Memory B cell (primary cell): ENCODE data around the gene FYN.
"Not testable (repeated sequence)": the region's sequence is repeated elsewhere in the genome, so short reads cannot be mapped to it uniquely, and the experiment has no call there.

ENCODE experiments used
- ATAC-seq: fragments of 150-1000 bp; cut with Tn5 transposase; 2 replicates; pipeline ENCODE4 v1.10.0; 2021; ENCODE audit warnings: low read depth, mild to moderate bottlenecking, moderate library complexity
- DNase-seq, 2 donors: peaks; one replicate each; pipeline ENCODE4 v3.0.0; 2022; ENCODE audit warnings: low spot score in 2 of 2
- H3K27ac Mint-ChIP-seq: one replicate; pipeline ENCODE4 v1.8.0; 2022; ENCODE audit warnings: mild to moderate bottlenecking, moderate library complexity, mixed read lengths
- H3K27me3 Mint-ChIP-seq: one replicate; pipeline ENCODE4 v1.8.0; 2022; ENCODE audit warnings: mixed read lengths
- H3K36me3 Mint-ChIP-seq: one replicate; pipeline ENCODE4 v1.8.0; 2022; ENCODE audit warnings: mild to moderate bottlenecking, mixed read lengths
- H3K4me1 Mint-ChIP-seq: one replicate; pipeline ENCODE4 v1.8.0; 2022; ENCODE audit warnings: mixed read lengths
- H3K4me3 Mint-ChIP-seq: one replicate; pipeline ENCODE4 v1.8.0; 2022; ENCODE audit warnings: mild to moderate bottlenecking, moderate library complexity, mixed read lengths
- H3K9me3 Mint-ChIP-seq: one replicate; pipeline ENCODE4 v1.8.0; 2022; ENCODE audit warnings: mixed read lengths

The FYN gene

DNA sequence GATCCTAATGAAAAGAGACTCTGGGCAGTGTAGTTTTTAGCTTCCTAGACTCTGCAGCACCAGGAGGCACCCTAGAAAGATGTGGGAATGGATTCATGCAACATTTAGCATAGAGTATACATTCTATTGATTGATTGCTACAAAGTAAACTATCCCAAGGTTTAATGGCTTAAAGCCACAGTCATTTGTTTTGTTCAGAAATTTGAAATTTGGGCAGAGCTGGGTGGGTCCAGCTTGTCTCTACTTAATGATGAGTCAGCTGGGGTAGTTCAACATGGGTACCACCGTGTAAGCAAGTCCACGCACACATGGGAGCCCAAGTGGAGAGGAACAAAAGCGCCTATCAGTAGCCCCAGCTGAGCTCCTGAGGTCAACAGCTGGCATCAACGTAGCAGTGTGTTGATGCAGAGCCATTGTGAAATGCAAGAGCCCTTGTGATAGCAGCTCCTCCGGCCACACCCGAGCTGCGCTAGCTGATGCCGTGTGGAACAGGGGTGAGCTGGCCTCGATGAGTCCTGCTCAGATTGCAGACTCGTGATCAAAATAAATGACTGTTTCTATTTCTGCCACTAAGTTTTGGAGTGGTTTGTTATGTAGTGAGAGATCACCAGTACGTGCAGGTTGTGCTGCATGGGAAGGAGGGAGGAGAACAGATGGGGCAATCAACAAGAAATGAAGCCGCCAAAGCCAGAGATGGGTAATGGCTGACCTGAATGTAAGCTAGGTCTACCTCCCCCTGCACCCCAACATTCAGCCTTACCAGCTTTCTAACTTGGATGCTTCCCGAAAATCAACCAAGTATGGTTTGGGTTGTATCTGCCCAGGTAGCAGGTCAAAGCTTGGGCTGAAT, 221.8 kb downstream of the FYN start:
- DNase-seq (no peak), ATAC-seq (no peak)
- no peaks in the 10 kb centered on the region for H3K9me3 Mint-ChIP-seq
- H3K4me3 Mint-ChIP-seq: no peak overlapping the region
- no peak overlapping the region for H3K27ac Mint-ChIP-seq
- peaks cover 4% of the 10 kb centered on the region for H3K36me3 Mint-ChIP-seq
- peaks cover 2% of the 10 kb centered on the region for H3K4me1 Mint-ChIP-seq
- no peaks in the 10 kb centered on the region for H3K27me3 Mint-ChIP-seq

DNA sequence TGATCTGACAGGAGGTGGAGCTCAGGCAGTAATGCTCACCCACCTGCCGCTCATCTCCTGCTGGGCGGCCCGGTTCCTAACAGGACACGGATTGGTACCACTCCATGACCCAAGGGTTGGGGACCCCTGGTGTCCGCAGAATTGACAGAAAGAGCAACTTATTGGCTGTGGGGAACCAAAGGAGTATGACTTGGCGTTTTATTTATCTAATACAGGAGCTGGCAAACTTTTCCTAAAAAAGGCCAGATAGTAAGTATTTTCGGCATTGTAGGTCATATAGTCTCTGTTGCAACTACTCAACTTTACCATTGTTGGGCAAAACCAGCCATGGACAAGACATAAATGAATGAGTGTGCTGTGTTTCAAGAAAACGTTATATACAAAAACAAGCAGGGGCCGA, 223.2 kb downstream of the FYN start:
- Mint-ChIP-seq H3K27me3 (no peaks in the 10 kb centered on the region), H3K9me3 (no peaks in the 10 kb centered on the region), H3K36me3 (peaks cover 4% of the 10 kb centered on the region), H3K27ac (no peak overlapping the region), H3K4me1 (peaks cover 2% of the 10 kb centered on the region), H3K4me3 (no peak overlapping the region)
- DNase-seq: no peak
- ATAC-seq: no peak

DNA sequence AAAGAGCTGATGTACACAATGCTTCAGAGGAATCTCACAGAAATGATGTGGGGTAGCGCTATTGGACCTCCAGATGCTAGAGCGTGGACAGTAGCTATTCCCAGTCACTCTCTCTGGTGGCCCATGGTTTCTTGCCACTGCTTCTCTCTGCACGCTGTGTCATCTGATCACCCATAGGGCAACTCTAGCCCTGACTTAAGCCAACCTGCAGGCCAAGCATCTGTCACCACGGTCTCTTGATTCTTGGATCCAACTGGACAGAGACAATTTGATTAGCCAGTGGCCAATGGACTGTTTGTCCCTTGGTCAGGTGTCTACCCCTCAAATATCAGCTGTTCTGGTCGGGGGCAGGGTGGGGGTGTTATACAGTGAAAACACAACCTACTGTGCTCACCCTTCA, 225.2 kb downstream of the FYN start:
- Mint-ChIP-seq H3K9me3 (no peaks in the 10 kb centered on the region), H3K4me3 (no peak overlapping the region), H3K27me3 (no peaks in the 10 kb centered on the region), H3K27ac (no peak overlapping the region), H3K4me1 (peaks cover 2% of the 10 kb centered on the region), H3K36me3 (peaks cover 4% of the 10 kb centered on the region)
- ATAC-seq: no peak
- no peak for DNase-seq

DNA sequence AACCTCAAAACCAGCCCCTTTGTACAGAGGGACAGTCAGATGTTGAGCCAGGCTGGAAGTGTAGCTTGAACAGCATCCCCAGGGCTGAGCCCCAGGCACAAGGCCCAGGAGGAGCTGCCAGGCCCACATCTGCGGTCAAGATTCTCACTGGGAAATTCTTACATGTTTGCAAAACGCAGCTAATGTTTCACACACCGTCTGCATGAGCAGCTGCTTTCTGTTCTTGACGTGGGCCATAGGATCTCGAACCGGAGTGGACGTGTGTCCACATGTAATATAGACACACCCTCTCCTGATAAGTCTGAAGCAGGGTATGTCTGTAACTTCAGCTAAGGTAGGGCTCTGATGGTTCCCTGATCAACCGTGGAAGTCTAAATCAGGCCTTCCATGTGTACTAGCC, 226.3 kb downstream of the FYN start:
- Mint-ChIP-seq H3K27ac (no peak overlapping the region), H3K4me1 (no peaks in the 10 kb centered on the region), H3K4me3 (no peak overlapping the region), H3K27me3 (no peaks in the 10 kb centered on the region), H3K36me3 (peaks cover 4% of the 10 kb centered on the region), H3K9me3 (no peaks in the 10 kb centered on the region)
- DNase-seq (no peak), ATAC-seq (no peak)

DNA sequence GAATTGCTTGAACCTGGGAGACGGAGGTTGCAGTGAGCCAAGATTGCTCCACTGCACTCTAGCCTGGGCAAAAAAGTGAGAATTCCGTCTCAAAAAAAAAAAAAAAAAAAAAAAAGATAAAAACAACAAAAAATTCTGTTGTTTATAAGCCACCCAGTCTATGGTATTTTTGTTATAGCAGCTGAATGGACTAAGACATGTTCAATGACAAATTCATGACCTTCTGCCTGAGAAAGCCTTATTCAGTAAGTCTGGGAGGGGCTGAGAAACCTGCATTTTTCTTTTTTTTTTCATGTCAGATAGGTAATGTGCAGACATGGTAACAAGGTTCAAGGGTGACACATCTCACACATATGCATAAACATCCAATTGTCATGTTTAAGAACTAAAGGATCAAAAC, 227.2 kb downstream of the FYN start:
- H3K4me1 Mint-ChIP-seq: no peaks in the 10 kb centered on the region
- no peaks in the 10 kb centered on the region for H3K9me3 Mint-ChIP-seq
- H3K4me3 Mint-ChIP-seq: no peak overlapping the region
- no peaks in the 10 kb centered on the region for H3K27me3 Mint-ChIP-seq
- ATAC-seq (no peak), DNase-seq (no peak)
- H3K27ac Mint-ChIP-seq: no peak overlapping the region
- H3K36me3 Mint-ChIP-seq: peaks cover 4% of the 10 kb centered on the region

DNA sequence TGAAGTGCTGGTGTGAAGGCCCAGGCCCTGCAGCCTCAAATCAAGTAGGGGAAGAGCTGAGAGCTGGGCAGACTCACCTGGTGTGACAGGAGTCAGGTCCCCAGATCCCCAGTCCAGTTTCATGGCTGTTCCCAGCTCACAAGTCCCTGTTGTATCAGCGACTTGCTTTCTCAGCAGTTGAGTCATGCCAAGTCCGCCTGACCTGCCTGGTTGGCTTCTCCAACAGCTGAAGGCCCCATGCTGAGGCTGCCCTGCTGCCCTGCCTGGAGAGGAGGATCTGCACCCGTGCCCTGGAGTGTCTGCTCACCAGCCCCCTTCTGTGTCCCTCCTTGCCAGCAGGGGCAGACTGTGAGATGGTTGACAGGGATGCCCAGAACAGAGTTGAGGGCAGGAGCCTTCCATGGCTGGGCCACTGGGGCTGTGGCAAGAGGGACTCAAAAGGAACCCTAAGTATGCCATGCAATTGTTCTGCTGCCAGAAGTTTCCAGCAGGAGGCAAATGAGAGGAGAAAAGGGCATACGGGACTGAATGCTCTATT, 228.3 kb downstream of the FYN start:
- peaks cover 2% of the 10 kb centered on the region for H3K36me3 Mint-ChIP-seq
- H3K27me3 Mint-ChIP-seq: no peaks in the 10 kb centered on the region
- ATAC-seq (no peak), DNase-seq (no peak)
- H3K9me3 Mint-ChIP-seq: no peaks in the 10 kb centered on the region
- H3K4me3 Mint-ChIP-seq: no peak overlapping the region
- no peak overlapping the region for H3K27ac Mint-ChIP-seq
- H3K4me1 Mint-ChIP-seq: no peaks in the 10 kb centered on the region

DNA sequence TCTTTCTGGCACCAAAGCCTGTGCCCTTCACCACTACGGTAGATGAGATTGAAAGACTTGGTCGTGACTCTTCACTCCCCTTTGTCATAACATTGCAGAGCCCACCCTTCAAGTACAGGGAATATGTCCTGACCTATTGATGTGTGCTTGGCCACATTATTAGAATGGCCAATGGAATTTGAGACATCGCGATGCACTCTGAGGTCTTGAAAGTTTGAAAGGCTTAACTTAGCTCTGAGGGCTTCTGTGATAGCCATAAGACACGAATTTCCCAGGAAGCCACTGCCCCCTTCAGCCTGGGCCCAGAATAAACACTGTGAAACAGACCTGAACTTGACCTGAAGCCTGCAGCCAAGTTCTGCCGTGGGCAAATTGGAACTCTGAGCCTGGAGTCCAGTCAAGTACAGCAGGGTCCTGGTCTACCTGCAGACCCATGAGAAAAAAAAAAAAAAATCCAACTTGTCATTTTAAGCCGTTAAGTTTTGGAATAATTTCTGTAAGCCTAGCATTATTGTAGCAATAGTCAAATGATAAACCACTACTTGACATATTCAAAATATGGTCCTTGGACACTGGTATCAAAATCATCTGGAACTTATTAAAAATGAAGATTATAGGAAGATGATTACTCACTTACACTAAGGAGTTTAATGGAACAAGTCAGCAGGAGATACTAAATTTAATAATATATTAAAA, 230.6 kb downstream of the FYN start:
- H3K27me3 Mint-ChIP-seq: no peaks in the 10 kb centered on the region
- H3K27ac Mint-ChIP-seq: no peak overlapping the region
- peaks cover 5% of the 10 kb centered on the region for H3K9me3 Mint-ChIP-seq
- DNase-seq (peak in 1 of 2 donors; percentile 23), ATAC-seq (peak; percentile 46)
- no peak overlapping the region for H3K4me3 Mint-ChIP-seq
- H3K36me3 Mint-ChIP-seq: peaks cover 4% of the 10 kb centered on the region
- no peaks in the 10 kb centered on the region for H3K4me1 Mint-ChIP-seq

DNA sequence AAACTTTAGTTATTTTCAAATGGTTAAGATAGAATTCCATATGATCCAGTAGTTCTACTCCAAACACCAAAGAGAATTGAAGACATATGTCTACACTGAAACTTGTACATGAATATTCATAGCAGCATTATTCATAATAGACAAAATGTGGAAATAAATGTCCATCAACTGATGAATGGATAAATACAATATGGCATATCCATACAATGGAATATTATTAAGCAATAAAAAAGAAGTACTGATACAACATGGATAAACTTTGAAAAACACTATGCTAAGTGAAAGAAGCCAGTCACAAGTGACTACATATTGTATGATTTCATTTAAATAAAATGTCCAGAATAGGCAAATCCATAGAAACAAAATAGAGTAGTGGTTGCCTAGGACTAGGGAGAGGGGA, 234.0 kb downstream of the FYN start:
- no peaks in the 10 kb centered on the region for H3K27me3 Mint-ChIP-seq
- H3K4me1 Mint-ChIP-seq: no peaks in the 10 kb centered on the region
- DNase-seq (no peak), ATAC-seq (no peak)
- peaks cover 5% of the 10 kb centered on the region for H3K9me3 Mint-ChIP-seq
- no peak overlapping the region for H3K4me3 Mint-ChIP-seq
- no peak overlapping the region for H3K27ac Mint-ChIP-seq
- peaks cover 5% of the 10 kb centered on the region for H3K36me3 Mint-ChIP-seq

DNA sequence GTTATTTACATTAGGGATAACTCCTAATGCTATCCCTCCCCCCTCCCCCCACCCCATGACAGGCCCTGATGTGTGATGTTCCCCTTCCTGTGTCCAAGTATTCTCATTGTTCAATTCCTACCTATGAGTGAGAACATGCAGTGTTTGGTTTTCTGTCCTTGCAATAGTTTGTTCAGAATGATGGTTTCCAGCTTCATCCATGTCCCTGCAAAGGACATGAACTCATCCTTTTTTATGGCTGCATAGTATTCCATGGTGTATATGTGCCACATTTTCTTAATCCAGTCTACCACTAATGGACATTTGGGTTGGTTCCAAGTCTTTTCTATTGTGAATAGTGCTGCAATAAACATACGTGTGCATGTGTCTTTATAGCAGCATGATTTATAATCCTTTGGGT, 238.3 kb downstream of the FYN start:
- not testable (repeated sequence) for H3K4me3 Mint-ChIP-seq, H3K36me3 Mint-ChIP-seq, ATAC-seq, H3K9me3 Mint-ChIP-seq, H3K27ac Mint-ChIP-seq, H3K4me1 Mint-ChIP-seq, H3K27me3 Mint-ChIP-seq, DNase-seq

DNA sequence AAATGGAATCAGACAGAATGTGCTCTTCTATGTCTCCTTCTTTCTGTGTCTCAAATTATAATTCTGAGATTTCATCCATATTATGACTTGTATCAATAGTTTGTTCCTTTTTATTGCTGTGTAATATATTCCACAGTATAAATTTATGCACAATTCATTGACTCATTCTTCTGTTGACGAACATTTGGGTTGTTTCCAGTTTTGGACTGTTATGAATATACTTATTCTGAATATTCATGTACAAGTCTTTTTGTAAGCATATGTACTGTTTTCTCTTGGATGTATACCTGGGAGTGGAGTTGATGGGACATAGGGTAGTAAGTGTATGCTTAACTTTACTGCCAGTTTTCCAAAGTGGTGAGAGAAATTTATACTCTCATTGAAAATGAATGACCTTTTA, 239.4 kb downstream of the FYN start:
- Mint-ChIP-seq H3K9me3 (peaks cover 3% of the 10 kb centered on the region), H3K36me3 (peaks cover 5% of the 10 kb centered on the region), H3K4me1 (no peaks in the 10 kb centered on the region), H3K27me3 (no peaks in the 10 kb centered on the region), H3K4me3 (no peak overlapping the region), H3K27ac (no peak overlapping the region)
- DNase-seq (no peak), ATAC-seq (no peak)

DNA sequence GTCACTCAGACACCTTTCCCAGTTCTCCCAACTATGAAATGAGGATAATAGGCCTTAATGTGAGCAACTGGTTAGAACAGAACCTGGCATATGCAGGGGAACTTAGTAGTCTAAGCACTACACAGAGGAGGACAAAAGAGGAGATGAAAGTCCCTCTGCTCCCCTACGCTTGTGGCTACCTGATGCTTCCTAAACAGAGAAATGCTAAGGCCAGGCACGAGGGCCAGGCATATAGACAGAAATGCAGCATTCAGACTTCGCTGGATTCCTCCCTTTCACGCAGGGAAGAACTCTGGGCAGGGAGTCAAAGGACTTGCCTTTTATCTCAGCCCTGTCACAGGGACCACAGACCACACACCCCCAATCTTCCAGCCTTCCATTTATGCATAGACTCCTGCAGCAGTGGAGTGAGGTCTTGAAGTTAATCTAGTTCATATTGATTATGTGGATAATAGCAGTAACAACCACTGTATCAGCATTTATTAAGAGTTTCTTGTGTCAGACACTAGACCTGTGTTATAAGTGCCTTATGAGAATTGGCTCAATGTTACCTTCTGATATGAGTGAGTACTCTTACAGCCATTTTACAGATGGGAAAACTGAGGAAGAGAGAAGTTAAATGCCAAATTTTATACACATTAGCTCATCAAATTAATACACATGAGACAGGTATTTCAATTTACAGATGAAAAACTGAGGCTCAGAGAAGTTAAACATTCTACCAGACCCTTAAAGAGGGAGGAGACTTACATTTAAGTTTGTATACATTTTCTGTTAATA, 240.6 kb downstream of the FYN start:
- Mint-ChIP-seq H3K4me3 (no peak overlapping the region), H3K4me1 (no peaks in the 10 kb centered on the region), H3K36me3 (peaks cover 5% of the 10 kb centered on the region), H3K27me3 (no peaks in the 10 kb centered on the region), H3K9me3 (peaks cover 5% of the 10 kb centered on the region), H3K27ac (no peak overlapping the region)
- DNase-seq (no peak), ATAC-seq (no peak)

DNA sequence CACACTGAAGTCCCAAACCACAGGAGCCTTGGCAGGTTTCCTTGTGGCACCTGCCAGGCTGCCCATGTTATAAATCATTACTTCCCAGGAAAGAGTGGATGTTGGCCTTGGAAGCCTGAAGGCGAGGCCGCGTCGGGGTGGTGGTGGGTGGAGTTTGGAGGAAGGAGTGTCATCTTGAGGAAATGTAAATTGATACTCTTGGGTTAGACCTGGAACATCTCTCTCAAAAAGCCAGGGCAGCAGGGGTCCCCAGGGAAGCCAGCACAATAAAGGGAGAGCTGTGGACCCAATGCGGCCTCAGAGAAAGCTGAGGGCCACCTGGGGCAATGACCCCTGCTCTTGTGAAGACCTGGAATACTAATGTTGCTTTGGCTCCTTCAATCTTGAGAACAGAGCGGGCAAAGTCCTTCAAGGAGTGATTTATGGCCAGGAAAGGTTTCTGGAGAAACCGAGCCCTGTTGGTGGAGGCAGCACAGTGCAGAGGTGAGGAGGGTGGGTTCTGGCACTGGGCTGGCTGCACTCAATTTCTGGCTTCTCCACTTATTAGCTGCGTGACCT, 241.3 kb downstream of the FYN start:
- Mint-ChIP-seq H3K36me3 (peaks cover 4% of the 10 kb centered on the region), H3K27ac (no peak overlapping the region), H3K9me3 (peaks cover 5% of the 10 kb centered on the region), H3K27me3 (no peaks in the 10 kb centered on the region), H3K4me1 (no peaks in the 10 kb centered on the region), H3K4me3 (no peak overlapping the region)
- ATAC-seq: no peak
- no peak for DNase-seq

DNA sequence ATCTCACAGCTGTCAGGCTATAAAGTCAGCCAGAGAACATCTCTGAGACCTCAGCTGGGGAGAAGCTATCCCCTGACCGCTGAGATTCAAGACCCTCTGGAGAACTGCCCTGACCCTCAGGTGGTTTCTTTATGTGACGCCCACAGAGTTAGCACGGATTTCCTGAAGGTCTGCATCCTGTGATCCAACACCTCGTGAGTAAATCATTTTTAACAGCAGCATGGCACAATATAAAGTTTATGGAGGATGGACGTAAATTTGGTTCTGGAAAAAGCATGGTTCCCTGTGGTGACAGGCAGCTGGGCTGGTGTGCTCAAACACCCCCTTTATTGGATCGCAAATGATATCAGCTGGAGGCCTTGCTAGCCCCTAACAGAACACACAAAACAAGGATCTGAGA, 242.2 kb downstream of the FYN start:
- Mint-ChIP-seq H3K27me3 (no peaks in the 10 kb centered on the region), H3K27ac (no peak overlapping the region), H3K4me1 (no peaks in the 10 kb centered on the region), H3K36me3 (peaks cover 2% of the 10 kb centered on the region), H3K4me3 (no peak overlapping the region), H3K9me3 (peaks cover 5% of the 10 kb centered on the region)
- DNase-seq (no peak), ATAC-seq (no peak)
